PC-3 (cell line): ENCODE results near the gene BRCA1.
"Not testable (repeated sequence)": the region's sequence is repeated elsewhere in the genome, so short reads cannot be mapped to it uniquely, and the experiment has no call there.

ENCODE experiments used
- EZH2 ChIP-seq: fragments of 300-600 bp; sonication (generic); IDR thresholded peaks from one replicate; pipeline ENCODE4 v1.6.1; 2017; ENCODE audit warnings: antibody characterized with exemption, mild to moderate bottlenecking, low read length; ENCODE audit not compliant: unreplicated experiment
- EZH2phosphoT487 ChIP-seq: fragments of 300-600 bp; sonication (generic); IDR thresholded peaks from 2 replicates; pipeline ENCODE4 v1.6.1; 2018; ENCODE audit warnings: mild to moderate bottlenecking, antibody characterized with exemption, low read length, borderline replicate concordance

- TF ChIP-seq EZH2phosphoT487, EZH2: not testable (repeated sequence)
These were observed 124.3 kb downstream of the BRCA1 start for GRCh38 chr17:43000894-43001293.
